GM10248 (cell line): ENCODE measurements around the gene CTCFL.

Experiments
- CTCF ChIA-PET: fragments of 300-600 bp; sonication (Branson Sonifier 250); formaldehyde crosslinking; extraction: SDS; loops from one replicate; lab custom pipeline; 2021; ENCODE audit warnings: antibody characterized with exemption; lab: Yijun Ruan, JAX
- POLR2A ChIA-PET: fragments of 350-650 bp; sonication (Branson Sonifier 250); formaldehyde crosslinking; extraction: SDS; loops from one replicate; lab custom pipeline; 2020; ENCODE audit warnings: antibody characterized with exemption; lab: Yijun Ruan, JAX
- DNase-seq: peaks from one replicate; pipeline ENCODE4 v3.0.0; 2012; ENCODE audit errors: extremely low spot score
- TF ChIP-seq, protein P1 (sequence below): IDR thresholded peaks from 2 replicates; pipeline ENCODE4 v1.5.1; 2012; ENCODE audit warnings: mild to moderate bottlenecking, low read depth; ENCODE audit errors: extremely low read depth, missing control alignments, control extremely low read depth

Gene CTCFL

GRCh38 chr20:57545927-57546662 lies 21.2 kb upstream of the CTCFL start:
- ChIA-PET CTCF (no interaction called here), POLR2A (no interaction called here)
- TF ChIP-seq, protein P1, sequence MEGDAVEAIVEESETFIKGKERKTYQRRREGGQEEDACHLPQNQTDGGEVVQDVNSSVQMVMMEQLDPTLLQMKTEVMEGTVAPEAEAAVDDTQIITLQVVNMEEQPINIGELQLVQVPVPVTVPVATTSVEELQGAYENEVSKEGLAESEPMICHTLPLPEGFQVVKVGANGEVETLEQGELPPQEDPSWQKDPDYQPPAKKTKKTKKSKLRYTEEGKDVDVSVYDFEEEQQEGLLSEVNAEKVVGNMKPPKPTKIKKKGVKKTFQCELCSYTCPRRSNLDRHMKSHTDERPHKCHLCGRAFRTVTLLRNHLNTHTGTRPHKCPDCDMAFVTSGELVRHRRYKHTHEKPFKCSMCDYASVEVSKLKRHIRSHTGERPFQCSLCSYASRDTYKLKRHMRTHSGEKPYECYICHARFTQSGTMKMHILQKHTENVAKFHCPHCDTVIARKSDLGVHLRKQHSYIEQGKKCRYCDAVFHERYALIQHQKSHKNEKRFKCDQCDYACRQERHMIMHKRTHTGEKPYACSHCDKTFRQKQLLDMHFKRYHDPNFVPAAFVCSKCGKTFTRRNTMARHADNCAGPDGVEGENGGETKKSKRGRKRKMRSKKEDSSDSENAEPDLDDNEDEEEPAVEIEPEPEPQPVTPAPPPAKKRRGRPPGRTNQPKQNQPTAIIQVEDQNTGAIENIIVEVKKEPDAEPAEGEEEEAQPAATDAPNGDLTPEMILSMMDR = no peak
- DNase-seq = no peak

DNA sequence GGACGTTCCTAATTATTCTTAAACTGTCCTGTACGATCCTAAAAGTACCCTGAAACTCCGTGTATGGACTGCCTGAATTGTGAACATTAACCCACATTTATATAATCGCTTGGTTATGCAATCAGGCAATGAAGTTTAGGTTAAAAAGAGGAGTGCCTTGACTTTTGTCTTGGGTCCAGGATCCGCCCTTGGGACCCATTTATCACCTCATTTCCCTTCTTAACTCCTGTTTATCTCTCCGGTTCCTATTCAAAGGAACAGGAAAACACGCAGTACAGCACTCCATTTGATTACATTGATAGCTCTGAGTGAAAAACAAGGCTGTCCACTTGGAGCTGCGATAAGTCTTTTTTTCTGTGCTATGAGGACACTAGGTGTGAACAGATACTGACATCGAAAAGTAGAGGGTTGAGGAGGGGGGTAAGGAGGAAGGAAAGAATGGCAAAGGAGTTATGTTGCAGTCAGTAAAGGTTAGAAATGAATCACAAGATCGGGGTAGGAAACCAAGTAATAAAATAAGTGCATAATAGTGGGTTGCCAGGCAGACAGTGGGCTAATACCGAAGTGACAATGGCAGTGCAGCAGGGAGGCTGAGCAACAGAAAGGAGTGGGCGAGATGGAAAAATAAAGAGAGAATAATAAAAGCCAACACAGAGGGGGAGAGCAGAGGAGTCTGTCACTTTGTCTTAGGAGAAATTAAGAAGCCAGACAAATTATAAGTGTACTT lies 20.1 kb upstream of the CTCFL start:
- CTCF ChIA-PET = no interaction called here
- no peak for DNase-seq
- POLR2A ChIA-PET = no interaction called here
- TF ChIP-seq, protein P1 = no peak

DNA sequence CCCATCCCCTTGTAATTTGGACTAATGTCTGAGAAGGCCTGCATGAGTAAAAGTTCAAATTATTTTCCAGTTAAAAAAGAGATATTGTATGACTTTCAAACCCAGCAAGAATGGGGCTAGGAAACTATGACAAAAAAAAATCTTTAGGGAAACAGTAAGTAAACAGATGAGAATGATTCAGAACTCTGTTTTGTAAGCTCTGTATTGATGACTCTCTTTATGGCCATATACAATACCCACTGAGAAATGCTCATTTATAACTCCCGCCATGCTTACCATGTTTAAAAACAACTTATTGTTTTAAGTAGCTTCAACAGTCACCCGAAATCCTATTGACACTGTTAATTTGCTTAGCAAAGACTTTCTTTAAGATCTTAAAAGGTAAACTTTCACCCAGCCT lies 18.8 kb upstream of the CTCFL start:
- CTCF ChIA-PET = no interaction called here
- TF ChIP-seq, protein P1 = no peak
- POLR2A ChIA-PET = no interaction called here
- DNase-seq = no peak

DNA sequence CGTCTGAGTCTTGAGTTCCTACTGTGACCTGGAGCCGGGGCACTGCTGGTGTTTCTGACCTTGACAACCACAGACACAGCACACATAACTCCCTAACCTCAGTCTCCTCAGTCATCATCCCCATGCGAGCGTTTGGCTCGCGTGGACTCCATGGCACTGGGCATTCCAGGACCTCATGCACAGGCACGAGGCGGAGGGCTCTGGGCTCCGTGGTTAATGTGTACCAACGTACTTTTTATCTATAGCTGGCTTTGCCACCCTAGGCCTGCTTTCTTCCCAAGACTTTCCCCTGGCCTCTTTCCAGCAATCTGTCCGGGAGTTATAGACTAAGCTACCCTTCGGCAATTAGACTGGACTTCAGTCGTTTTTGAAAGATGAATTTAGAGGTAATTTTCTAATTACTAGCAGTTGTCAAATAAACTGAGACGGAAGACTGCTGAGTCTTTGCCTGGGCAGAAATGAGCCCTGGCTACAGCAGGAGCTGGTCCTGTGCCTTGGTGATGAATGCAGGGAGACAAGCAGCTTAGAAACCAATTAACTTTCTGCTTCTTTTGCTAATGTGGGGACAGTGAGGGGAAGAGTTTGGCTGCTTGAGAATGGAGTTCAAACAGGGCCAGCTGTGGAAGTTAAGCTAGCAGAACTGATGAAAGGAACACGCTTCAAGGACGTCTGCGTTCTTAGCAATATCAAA lies 16.1 kb upstream of the CTCFL start:
- no peak for DNase-seq
- CTCF ChIA-PET = interaction anchor here (1.3 to 1.8 kb wide), 4 partner anchors 10 to 669 kb away, joined by 3 to 4 read pairs (median 3); no protein-coding TSS in a partner anchor
- TF ChIP-seq, protein P1 = no peak
- POLR2A ChIA-PET = no interaction called here

DNA sequence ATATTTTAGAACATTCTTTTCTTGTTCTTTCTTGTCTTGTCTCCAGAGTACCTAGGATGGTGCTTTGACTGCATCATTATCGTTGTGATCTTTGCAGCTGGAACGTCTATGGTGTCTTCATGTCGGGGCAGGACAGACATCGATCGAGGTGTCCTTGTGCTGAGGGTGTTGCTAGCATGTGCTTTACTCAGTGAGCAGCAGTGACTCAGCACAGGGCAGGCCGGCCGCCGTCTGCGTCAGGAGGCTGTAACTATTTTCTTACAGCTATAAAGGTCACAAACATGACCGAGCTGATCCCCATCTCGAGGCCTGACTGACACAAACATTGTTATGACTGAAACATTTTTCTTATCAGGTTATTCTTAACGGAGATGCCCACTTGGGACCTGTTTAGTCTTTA lies 14.9 kb upstream of the CTCFL start:
- no peak for DNase-seq
- POLR2A ChIA-PET = no interaction called here
- CTCF ChIA-PET = interaction anchor here (1.8 kb wide), 1 partner anchor 26 kb away, joined by 3 read pairs; no protein-coding TSS in a partner anchor
- TF ChIP-seq, protein P1 = no peak

DNA sequence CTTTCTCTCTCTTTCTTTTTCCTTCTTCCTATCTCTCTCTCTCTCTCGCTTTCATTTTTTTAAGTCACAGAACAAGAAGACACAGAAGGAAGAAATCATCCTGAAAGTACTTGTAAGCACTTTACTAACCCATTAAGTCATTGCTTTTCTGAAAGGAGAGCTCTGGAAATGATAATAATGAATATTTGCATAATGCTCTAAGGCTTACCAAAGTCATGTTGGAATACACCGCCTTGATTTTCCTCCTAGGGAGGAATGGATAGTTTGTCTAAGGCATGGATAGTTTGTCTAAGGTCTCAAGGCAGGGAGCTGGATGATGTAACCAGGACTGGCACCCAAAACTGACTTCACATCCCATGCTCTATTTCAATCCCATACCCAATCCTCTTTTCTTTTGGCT lies 12.9 kb upstream of the CTCFL start:
- DNase-seq = no peak
- ChIA-PET POLR2A (no interaction called here), CTCF (interaction anchor here (1.1 to 1.4 kb wide), 2 partner anchors 23 to 697 kb away, joined by 3 read pairs; partner anchors contain the start of gene PCK1)
- TF ChIP-seq, protein P1 = no peak
